K562 (cell line): Measurements from ENCODE around the gene WFIKKN2. TPM values are rescaled to one million over a fixed set of nuclear protein-coding genes. Genes with fewer than 3 reads are reported as not detected.

ENCODE experiments used
- BHLHE40 ChIP-seq: IDR thresholded peaks from 2 replicates; pipeline ENCODE4 v1.6.1; 2011; ENCODE audit warnings: low read length, improper control_type of control experiment
- HIVEP1 ChIP-seq: fragments of 250-450 bp; sonication (Bioruptor Pico); IDR thresholded peaks from 2 replicates; pipeline ENCODE4 v1.4.0; 2020; ENCODE audit warnings: mild to moderate bottlenecking
- MIER1 ChIP-seq: fragments of 450-650 bp; IDR thresholded peaks from 2 replicates; pipeline ENCODE4 v1.6.1; 2016; ENCODE audit warnings: antibody characterized with exemption, mild to moderate bottlenecking, low read depth
- MYC ChIP-seq, 2 experiments: fragments of 250-450 bp in 1 of 2; sonication (Bioruptor Pico) in 1 of 2; IDR thresholded peaks; 2 replicates each; pipeline versions ENCODE4 v1.5.1 to v1.6.1; 2012 to 2021; ENCODE audit warnings: low read depth in 2 of 2, borderline replicate concordance in 1 of 2, improper control_type of control experiment in 1 of 2, low read length in 1 of 2, mild to moderate bottlenecking in 1 of 2, moderate library complexity in 1 of 2
- SMARCE1 ChIP-seq: fragments of 450-650 bp; IDR thresholded peaks from 2 replicates; pipeline ENCODE4 v1.7.1; 2016; ENCODE audit warnings: mild to moderate bottlenecking
- polyA plus RNA-seq, 8 experiments: library from polyadenylated mRNA; depleted of rRNA in 4 of 8; stranded (reverse) in 5 of 8; unstranded in 3 of 8; fragments of >200 nt; fragmentation: Nextera tagmentation in 2 of 8; fragmentation: Illumina TruSeq in 1 of 8; extraction: Ambion mirVana in 2 of 8; extraction: Trizol in 1 of 8; gene quantifications; 2 replicates each; pipeline versions ENCODE4 v1.2.1 to v1.2.3, GENCODE V29; 2011 to 2014; ENCODE audit warnings: inconsistent platforms in 1 of 8, missing spikeins in 1 of 8
- total RNA-seq, 7 experiments: library from RNA; depleted of rRNA in 6 of 7; stranded (reverse); fragments of >200 nt in 6 of 7; fragmentation: Illumina TruSeq in 2 of 7; extraction: Trizol in 2 of 7; gene quantifications; 2 replicates each; pipeline versions ENCODE4 v1.2.1 to v1.2.3, GENCODE V29; 2011 to 2021; ENCODE audit warnings: low replicate concordance in 1 of 7
- TF ChIP-seq, protein P1 (sequence below): fragments of 200-600 bp; sonication (generic); IDR thresholded peaks from one replicate; pipeline ENCODE4 v1.6.1; 2012; ENCODE audit warnings: mild to moderate bottlenecking, low read depth, low read length, inconsistent platforms
- TF ChIP-seq, protein P2 (sequence below), 2 experiments: fragments of 450-650 bp in 1 of 2; IDR thresholded peaks; 2 replicates each; pipeline ENCODE4 v1.6.1; 2011 to 2017; ENCODE audit warnings: low read depth in 2 of 2, antibody characterized with exemption in 1 of 2, borderline replicate concordance in 1 of 2, low read length in 1 of 2, mild to moderate bottlenecking in 1 of 2, mixed read lengths in 1 of 2; ENCODE audit not compliant: control insufficient read depth in 1 of 2
- TF ChIP-seq, protein P3 (sequence below): fragments of 450-650 bp; conservative IDR thresholded peaks from 2 replicates; pipeline ENCODE4 v1.6.1; 2016; ENCODE audit warnings: missing genetic modification characterization, low read depth, mild to moderate bottlenecking, control low read depth, missing compliant biosample characterization

WFIKKN2 gene
- total and polyA plus RNA-seq, 9 of the 15 experiments (the other 6 are each of a cell fraction or from before 2014, with no cell fraction given): 0.07 TPM; not detected in 8

DNA sequence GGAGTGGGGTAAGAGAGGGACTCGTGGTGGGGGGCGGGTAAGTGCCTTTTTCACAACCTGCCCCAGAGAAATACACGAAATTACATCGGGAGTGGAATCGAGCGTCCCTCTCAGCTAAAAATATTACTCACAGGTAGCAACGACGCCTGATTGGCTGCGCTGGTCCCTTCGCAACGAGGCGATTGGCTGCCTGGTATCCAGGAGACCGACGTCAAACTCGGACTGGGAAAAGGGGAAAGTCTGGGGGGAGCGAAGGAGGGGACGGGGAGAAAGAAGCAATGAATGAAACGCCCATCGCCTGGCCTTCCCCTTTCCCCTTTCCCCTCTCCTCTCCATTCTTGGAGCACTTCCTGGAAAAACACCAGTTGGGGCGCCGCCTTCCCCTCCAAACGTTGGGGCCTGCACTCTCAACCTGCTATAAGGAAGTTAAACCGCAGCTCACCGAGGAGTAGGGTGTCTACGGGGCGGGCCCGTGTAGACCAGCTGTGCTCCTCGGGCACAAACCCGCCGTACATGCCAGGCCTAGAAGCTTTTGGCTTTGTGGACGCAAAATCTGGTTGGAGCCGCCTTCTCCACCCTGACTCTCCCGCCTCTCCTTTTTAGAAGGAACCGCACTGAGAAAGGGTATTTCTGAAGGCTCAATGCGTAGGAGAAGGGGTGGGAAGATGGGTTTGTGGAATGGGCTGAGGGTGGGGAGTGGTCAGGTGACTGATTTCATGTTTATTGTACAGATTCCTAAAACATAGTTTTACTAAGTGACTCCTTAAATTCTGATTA lies 32.2 kb downstream of the WFIKKN2 start (continued):
- TF ChIP-seq, protein P1, sequence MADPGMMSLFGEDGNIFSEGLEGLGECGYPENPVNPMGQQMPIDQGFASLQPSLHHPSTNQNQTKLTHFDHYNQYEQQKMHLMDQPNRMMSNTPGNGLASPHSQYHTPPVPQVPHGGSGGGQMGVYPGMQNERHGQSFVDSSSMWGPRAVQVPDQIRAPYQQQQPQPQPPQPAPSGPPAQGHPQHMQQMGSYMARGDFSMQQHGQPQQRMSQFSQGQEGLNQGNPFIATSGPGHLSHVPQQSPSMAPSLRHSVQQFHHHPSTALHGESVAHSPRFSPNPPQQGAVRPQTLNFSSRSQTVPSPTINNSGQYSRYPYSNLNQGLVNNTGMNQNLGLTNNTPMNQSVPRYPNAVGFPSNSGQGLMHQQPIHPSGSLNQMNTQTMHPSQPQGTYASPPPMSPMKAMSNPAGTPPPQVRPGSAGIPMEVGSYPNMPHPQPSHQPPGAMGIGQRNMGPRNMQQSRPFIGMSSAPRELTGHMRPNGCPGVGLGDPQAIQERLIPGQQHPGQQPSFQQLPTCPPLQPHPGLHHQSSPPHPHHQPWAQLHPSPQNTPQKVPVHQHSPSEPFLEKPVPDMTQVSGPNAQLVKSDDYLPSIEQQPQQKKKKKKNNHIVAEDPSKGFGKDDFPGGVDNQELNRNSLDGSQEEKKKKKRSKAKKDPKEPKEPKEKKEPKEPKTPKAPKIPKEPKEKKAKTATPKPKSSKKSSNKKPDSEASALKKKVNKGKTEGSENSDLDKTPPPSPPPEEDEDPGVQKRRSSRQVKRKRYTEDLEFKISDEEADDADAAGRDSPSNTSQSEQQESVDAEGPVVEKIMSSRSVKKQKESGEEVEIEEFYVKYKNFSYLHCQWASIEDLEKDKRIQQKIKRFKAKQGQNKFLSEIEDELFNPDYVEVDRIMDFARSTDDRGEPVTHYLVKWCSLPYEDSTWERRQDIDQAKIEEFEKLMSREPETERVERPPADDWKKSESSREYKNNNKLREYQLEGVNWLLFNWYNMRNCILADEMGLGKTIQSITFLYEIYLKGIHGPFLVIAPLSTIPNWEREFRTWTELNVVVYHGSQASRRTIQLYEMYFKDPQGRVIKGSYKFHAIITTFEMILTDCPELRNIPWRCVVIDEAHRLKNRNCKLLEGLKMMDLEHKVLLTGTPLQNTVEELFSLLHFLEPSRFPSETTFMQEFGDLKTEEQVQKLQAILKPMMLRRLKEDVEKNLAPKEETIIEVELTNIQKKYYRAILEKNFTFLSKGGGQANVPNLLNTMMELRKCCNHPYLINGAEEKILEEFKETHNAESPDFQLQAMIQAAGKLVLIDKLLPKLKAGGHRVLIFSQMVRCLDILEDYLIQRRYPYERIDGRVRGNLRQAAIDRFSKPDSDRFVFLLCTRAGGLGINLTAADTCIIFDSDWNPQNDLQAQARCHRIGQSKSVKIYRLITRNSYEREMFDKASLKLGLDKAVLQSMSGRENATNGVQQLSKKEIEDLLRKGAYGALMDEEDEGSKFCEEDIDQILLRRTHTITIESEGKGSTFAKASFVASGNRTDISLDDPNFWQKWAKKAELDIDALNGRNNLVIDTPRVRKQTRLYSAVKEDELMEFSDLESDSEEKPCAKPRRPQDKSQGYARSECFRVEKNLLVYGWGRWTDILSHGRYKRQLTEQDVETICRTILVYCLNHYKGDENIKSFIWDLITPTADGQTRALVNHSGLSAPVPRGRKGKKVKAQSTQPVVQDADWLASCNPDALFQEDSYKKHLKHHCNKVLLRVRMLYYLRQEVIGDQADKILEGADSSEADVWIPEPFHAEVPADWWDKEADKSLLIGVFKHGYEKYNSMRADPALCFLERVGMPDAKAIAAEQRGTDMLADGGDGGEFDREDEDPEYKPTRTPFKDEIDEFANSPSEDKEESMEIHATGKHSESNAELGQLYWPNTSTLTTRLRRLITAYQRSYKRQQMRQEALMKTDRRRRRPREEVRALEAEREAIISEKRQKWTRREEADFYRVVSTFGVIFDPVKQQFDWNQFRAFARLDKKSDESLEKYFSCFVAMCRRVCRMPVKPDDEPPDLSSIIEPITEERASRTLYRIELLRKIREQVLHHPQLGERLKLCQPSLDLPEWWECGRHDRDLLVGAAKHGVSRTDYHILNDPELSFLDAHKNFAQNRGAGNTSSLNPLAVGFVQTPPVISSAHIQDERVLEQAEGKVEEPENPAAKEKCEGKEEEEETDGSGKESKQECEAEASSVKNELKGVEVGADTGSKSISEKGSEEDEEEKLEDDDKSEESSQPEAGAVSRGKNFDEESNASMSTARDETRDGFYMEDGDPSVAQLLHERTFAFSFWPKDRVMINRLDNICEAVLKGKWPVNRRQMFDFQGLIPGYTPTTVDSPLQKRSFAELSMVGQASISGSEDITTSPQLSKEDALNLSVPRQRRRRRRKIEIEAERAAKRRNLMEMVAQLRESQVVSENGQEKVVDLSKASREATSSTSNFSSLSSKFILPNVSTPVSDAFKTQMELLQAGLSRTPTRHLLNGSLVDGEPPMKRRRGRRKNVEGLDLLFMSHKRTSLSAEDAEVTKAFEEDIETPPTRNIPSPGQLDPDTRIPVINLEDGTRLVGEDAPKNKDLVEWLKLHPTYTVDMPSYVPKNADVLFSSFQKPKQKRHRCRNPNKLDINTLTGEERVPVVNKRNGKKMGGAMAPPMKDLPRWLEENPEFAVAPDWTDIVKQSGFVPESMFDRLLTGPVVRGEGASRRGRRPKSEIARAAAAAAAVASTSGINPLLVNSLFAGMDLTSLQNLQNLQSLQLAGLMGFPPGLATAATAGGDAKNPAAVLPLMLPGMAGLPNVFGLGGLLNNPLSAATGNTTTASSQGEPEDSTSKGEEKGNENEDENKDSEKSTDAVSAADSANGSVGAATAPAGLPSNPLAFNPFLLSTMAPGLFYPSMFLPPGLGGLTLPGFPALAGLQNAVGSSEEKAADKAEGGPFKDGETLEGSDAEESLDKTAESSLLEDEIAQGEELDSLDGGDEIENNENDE: no peak
- TF ChIP-seq MYC (IDR thresholded peaks at IDR 0.05; ENCODE audit: low read depth, low read length) (no peak), MYC (CRISPR knock-in tag; IDR thresholded peaks at IDR 0.05; ENCODE audit: borderline replicate concordance, low read depth) (no peak), BHLHE40 (no peak; the same call in 1 of the 2 replicates), SMARCE1 (no peak; the same call in 1 of the 2 replicates), MIER1 (no peak; the same call in 1 of the 2 replicates), HIVEP1 (CRISPR knock-in tag) (no peak)
- TF ChIP-seq, protein P2, sequence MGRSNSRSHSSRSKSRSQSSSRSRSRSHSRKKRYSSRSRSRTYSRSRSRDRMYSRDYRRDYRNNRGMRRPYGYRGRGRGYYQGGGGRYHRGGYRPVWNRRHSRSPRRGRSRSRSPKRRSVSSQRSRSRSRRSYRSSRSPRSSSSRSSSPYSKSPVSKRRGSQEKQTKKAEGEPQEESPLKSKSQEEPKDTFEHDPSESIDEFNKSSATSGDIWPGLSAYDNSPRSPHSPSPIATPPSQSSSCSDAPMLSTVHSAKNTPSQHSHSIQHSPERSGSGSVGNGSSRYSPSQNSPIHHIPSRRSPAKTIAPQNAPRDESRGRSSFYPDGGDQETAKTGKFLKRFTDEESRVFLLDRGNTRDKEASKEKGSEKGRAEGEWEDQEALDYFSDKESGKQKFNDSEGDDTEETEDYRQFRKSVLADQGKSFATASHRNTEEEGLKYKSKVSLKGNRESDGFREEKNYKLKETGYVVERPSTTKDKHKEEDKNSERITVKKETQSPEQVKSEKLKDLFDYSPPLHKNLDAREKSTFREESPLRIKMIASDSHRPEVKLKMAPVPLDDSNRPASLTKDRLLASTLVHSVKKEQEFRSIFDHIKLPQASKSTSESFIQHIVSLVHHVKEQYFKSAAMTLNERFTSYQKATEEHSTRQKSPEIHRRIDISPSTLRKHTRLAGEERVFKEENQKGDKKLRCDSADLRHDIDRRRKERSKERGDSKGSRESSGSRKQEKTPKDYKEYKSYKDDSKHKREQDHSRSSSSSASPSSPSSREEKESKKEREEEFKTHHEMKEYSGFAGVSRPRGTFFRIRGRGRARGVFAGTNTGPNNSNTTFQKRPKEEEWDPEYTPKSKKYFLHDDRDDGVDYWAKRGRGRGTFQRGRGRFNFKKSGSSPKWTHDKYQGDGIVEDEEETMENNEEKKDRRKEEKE (IDR thresholded peaks at IDR 0.05; ENCODE audit: borderline replicate concordance in 1 of 2, control insufficient read depth in 1 of 2, low read depth in 2 of 2, low read length in 1 of 2): no peak
- TF ChIP-seq, protein P3, sequence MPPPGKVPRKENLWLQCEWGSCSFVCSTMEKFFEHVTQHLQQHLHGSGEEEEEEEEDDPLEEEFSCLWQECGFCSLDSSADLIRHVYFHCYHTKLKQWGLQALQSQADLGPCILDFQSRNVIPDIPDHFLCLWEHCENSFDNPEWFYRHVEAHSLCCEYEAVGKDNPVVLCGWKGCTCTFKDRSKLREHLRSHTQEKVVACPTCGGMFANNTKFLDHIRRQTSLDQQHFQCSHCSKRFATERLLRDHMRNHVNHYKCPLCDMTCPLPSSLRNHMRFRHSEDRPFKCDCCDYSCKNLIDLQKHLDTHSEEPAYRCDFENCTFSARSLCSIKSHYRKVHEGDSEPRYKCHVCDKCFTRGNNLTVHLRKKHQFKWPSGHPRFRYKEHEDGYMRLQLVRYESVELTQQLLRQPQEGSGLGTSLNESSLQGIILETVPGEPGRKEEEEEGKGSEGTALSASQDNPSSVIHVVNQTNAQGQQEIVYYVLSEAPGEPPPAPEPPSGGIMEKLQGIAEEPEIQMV (tag): no peak
